ENCODE results near the gene SERPINE2. TPM values are rescaled to one million over a fixed set of nuclear protein-coding genes. Genes with fewer than 3 reads are reported as not detected.

Gene SERPINE2
- total RNA-seq, 1 donor from 2014 or later, result 44.6 TPM

DNA sequence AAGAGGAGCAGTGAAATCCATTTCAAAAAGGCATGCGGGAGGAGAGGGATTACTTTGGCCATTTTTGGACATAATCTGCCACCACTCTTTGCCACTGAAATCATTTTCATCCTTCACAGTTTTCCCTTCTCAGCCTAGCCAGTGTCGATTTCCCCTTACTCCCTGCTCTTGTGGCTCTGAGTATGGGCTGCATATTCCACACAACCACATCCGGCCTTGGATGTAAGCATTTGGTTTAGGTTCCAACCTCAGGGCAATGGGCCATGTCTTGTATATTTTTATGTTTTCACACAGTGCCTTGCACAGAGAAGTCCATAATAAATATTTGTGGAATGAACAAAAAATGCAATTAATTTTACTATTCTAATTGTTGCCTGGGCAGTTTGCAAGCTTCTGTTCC lies 7.7 kb upstream of the SERPINE2 start:
- DNase-seq, result no peak

GRCh38 chr2:224042191-224042696 lies 3.2 kb upstream of the SERPINE2 start:
- peak; percentile 27 for DNase-seq

DNA sequence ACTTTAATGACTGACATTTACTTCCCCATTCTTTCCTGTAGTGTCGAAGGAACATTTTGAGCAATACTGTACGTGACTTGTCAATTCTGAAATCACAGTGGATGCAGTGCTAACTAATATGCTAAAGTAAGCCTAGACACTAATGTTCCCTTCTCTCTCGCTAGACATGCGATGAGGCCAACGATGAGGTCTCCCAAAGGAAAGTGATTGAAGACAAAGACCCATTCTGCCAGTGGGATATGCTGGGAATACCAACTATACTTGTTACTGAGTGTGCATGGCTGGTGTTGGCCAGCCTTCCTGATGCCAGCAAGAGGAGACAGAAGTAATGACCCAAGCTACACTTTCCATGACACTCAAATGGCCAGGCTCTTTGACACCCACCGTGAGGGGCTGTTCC lies 2.5 kb upstream of the SERPINE2 start:
- DNase-seq, result no peak

DNA sequence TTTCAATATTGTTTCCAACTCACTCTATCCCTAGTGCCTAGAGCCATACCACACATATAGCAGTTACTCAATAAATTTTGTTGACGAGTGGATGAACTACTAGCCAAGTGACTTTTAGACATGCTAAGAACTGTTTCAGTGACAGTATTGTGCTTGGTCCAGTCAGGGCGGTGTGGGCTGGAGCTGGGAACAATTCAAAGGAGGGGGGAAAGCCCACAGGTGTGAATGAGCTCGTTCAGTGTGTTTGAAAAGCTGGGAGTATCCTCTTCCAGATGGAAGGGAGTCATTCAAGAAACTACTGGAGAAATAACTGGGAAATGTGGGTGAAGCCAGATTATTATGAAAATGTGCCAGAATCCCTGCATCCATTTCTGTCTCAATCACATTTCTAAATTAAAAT lies 1.7 kb upstream of the SERPINE2 start:
- no peak for DNase-seq

GRCh38 chr2:224039770-224040440 lies 819 bp upstream of the SERPINE2 start:
- DNase-seq, result peak; percentile 24

DNA sequence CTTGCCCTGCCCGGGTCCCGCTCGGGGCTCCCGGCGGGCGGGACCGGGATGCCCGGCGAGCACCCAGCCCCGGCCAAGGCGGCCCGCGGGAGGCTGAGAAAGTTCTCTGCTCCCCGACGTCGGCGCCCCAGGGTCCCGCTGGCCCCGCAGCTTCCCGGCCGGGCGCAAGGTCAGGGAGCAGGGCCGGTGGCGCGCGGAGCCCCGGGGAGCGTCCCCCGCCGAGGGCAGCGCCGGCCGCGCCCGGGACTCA lies 331 bp downstream of the SERPINE2 start:
- DNase-seq, result no peak

DNA sequence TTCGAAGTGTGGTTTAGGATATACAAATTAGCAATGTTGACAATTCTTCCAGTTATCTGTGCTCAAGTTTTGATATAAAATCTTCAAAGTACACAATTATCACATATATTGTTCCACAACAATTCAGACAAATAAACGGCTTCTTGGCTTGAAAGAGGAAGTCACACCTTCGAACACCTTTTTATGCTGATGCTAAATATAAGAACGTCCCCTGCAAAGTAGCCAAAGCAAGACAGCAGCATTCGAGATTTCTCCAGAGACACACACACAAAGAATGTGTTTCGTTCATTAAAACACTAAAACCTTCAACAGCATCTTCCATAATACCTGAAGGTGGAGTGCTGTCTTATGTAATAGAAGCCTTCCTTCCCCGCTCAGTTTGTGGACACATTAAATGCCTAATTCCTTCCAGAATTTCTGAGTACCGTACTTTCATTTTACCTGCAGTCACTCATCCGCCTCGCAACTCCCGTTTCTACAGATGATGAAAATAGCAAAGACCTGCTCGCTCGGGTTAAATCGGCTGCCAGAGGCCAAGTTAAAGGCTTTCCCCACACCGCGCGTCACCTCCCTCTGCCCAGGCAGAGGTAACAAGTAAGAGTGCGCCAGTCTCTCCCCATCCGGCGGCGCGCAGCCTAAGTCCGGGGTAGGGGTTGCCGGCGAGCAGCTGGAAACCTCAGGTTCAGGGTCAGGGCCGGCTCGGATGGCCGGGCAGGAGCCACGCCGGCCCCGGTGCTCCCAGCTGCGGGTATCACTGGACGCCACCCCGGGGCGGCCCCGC lies 847 bp downstream of the SERPINE2 start:
- peak; percentile 48 for DNase-seq

DNA sequence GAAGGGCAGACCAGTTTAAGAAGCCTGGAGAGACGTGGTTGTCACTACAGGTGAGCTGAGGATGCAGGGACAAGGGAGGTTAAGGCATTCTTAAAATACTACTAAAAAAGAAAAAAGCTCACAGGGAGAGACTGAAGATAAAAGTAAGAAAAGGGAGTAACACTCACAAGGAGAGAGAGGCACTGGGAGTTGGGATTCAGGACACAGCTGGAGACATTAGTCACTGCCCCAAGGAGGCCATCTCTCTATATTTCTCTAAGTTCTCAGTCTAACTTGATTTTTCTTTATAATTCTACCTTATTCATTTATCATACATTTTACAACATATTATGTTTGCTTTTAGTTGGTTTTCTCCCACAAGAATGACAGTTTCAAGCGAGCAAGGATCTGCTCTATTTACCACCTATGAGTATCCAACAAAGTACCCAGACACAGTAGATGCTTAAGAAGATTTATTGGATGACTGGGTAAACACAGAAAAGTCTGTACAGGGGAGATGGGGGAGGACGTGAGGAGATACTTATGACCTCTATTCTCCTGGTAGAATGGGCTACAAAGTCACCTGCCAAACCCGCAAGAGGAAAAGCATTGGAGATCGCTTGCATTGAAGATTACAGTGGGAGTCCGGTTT lies 2.2 kb downstream of the SERPINE2 start:
- DNase-seq, result no peak

DNA sequence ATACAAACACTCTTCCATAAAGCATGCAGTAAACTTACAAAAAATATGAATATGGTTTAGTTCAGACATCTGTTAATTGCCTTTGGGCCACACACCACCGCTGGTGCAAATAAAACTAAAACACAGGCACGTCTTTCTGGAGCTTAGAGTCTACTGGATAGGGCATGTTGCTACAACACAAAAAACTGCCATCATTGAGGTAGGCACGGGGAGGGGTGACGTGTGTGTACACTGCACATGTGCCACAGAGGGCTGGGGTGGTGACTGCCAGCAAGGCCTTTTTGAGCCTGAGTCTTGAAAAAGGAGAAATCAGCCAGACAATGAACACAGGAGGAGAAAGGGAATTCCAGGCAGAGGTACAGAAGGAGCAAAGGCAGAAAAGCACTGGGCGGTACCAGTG lies 5.1 kb downstream of the SERPINE2 start:
- peak; percentile 24 for DNase-seq

GRCh38 chr2:224033601-224034000 lies 5.5 kb downstream of the SERPINE2 start:
- no peak for DNase-seq

- no peak for DNase-seq
Measured at GRCh38 chr2:224032283-224032682, 6.8 kb downstream of the SERPINE2 start.

GRCh38 chr2:224031358-224031970 lies 7.6 kb downstream of the SERPINE2 start:
- no peak for DNase-seq

DNA sequence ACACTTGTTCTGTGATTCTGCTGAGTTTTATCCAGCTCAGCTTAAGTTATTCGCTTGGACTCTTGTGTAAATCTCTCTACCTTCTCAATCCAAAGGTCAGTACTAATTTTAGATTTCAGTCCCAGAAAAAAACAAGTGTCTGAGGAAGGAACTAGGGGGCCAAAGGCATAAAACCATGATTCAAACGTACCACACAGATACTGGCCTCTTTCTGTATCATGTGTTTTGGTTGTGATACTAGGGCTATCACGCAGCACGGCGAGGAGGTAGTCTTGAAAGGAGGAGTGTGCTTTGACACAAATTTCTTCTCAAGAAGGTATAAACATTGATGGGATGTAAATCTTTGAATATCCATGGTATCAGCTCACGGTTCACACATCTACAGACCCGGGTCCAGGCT lies 8.3 kb downstream of the SERPINE2 start:
- DNase-seq, result no peak

GRCh38 chr2:224029876-224030275 lies 9.2 kb downstream of the SERPINE2 start:
- DNase-seq, result no peak

DNA sequence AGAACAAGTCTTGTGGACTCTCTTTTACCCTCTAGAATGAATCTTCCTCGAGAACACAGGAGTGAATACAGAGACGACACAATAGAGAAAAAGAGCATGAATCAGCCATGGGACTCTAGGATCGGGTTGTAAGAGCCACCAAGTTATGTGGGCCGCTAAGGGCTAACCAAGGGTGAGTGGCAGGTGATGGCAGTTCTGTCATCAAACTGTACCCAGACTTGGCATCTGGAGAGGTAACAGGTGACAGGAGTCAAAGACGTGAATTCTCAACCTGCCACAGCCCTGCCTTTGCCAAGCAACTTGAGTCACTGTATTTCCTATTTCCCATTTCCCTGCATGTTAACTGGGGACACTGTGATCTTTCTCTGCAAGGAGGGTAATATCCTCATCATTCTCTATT lies 11.2 kb downstream of the SERPINE2 start:
- no peak for DNase-seq

GRCh38 chr2:224027070-224027469 lies 12.0 kb downstream of the SERPINE2 start:
- no peak for DNase-seq

DNA sequence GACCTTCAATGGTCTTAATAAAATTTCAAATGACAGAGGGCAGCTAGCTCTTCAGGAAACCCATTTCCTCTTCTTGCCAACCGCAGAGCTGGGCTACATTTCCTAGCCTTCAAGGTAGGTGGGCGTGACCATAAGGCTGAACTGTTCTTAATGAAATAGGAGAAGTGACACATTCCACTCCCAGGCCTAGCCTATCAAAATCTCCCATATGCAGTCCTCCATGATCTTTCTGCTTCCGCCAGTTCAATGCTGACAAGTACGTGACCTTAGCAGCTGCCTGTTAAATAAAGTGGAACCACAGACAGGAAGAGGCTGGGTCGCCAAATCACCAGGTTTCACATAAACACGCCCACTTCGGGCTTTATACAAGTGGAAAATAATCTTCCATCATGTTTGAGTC lies 13.2 kb downstream of the SERPINE2 start:
- DNase-seq, result no peak

GRCh38 chr2:224024270-224024669 lies 14.8 kb downstream of the SERPINE2 start:
- DNase-seq, result no peak

DNA sequence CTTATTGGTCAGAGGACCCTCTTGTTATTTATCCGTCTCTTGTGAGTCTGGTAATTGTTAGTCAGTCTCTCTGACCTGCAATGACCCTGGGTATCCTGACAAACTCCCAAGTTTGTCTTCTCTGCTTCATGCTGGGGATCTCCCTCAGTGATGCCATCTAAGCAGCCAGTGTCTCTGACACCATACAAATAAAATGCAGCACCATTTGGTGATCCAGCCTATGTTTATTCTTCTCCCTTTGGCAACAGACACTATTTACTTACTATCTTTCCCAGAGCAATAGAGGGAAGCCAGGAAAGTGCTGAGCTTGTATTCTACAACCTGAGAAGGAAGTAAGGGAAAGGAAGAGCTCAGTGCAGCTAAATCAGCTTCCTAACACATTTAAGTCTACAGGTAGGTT lies 15.9 kb downstream of the SERPINE2 start:
- DNase-seq, result no peak

- no peak for DNase-seq
Measured at GRCh38 chr2:224022486-224022885, 16.6 kb downstream of the SERPINE2 start.

DNA sequence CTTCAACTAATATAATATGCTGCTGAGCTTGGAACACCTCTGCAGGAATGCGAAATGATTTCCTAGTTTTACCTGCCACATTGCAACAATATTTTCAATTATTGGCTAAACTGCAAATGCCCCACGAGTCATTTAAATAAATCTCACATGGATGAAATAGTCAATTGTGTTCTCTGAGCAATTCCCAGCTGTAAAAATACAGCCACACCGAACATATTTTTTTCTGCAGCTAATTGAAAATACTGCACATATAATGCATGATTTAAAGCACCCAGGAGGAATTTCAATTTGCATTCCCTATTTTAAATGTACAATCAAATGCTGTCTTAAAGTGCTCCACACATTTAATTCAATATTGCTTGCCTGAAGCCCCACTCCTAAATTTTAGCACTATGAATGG lies 18.6 kb downstream of the SERPINE2 start:
- DNase-seq, result no peak

DNA sequence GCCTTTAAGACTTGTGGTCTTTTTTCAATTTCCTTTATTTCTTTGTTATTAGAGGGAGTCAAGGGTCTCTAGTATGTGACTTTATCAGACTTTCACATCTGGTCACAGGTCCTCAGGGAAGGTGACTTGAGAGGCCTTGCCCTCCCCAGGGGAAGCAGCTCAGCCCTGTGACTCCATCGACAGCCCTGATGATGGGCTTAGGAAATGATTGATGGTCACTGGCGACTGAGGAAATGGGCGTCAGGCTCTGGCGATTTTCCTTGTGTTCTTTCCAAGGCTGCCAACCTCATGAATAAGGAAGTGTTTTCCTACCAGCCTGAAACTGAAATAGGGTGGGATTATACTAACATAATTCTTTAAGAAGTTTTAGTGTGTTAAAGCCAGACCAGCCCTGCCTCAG lies 21.1 kb downstream of the SERPINE2 start:
- DNase-seq, result no peak

GRCh38 chr2:224016963-224017362 lies 22.1 kb downstream of the SERPINE2 start:
- no peak for DNase-seq
